ENCODE results near the gene IGF1R.

- TF ChIP-seq CTCF (IDR thresholded peaks at IDR 0.05) (no peak), POLR2A (IDR thresholded peaks at IDR 0.05) (no peak)
Observed at GRCh38 chr15:98794211-98794610, 145.9 kb downstream of the IGF1R start.

All from adrenal gland (tissue), 5 donors.